Ascending aorta (tissue), 2 donors: Measurements from ENCODE around the gene AMIGO2. TPM values are rescaled to one million over a fixed set of nuclear protein-coding genes. Genes with fewer than 3 reads are reported as not detected.

Experiments used
- DNase-seq, 2 donors: peaks; one replicate each; pipeline ENCODE4 v3.0.0-alpha.2; 2019; ENCODE audit warnings: low spot score in 2 of 2
- H3K27ac ChIP-seq, 2 donors: fragments of 200-600 bp; sonication (generic); one replicate each; pipeline ENCODE4 v1.5.1; 2016 to 2017; ENCODE audit warnings: mild to moderate bottlenecking in 1 of 2
- H3K27me3 ChIP-seq: fragments of 200-600 bp; sonication (generic); one replicate; pipeline ENCODE4 v1.5.1; 2017
- H3K36me3 ChIP-seq, 2 donors: fragments of 200-600 bp; sonication (generic); one replicate each; pipeline ENCODE4 v1.5.1; 2016
- H3K4me1 ChIP-seq, 2 donors: fragments of 200-600 bp; sonication (generic); one replicate each; pipeline ENCODE4 v1.5.1; 2016 to 2017; ENCODE audit warnings: mild to moderate bottlenecking in 1 of 2
- H3K4me3 ChIP-seq, 2 donors: fragments of 200-600 bp; sonication (generic); one replicate each; pipeline ENCODE4 v1.5.1; 2016 to 2017; ENCODE audit warnings: mild to moderate bottlenecking in 1 of 2
- H3K9me3 ChIP-seq, 2 donors: fragments of 200-600 bp; sonication (generic); one replicate each; pipeline ENCODE4 v1.5.1; 2016
- intact Hi-C: fragments of 100-400 bp; cut with DNase I; formaldehyde crosslinking; loops from one replicate; pipeline ENCODE4 v1.15.1; 2023
- total RNA-seq: library from RNA; depleted of rRNA; stranded (reverse); fragments of >200 nt; gene quantifications from one replicate; pipeline ENCODE4 v1.1.0, GENCODE V29; 2016
- TF ChIP-seq, protein P1 (sequence below), 3 experiments: fragments of 200-600 bp in 2 of 3; fragments of 450-650 bp in 1 of 3; sonication (generic) in 2 of 3; IDR thresholded peaks; one replicate each; pipeline ENCODE4 v1.5.1; 2016 to 2019; ENCODE audit warnings: antibody characterized with exemption in 3 of 3, mild to moderate bottlenecking in 1 of 3, moderate library complexity in 1 of 3

Gene AMIGO2
- total RNA-seq, 1 donor from 2014 or later: 22.7 TPM

DNA sequence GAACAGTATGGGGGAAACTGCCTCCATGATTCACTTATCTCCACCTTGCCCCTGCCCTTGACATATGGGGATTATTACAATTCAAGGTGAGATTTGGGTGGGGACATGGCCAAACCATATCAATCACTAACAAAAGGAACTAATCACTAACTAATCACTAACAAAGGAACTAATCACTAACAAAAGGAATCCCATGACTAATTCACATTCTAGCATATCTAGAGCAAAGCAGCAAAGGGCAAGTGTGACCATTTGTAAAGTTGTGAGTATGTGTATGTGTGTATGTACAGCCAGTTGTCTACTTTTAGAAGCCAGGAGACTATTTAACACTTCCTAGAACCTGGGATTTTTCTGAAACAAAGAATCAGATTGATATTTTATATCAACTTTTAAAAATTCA, 31.2 kb downstream of the AMIGO2 start:
- Histone ChIP-seq H3K36me3 (no peaks in the 10 kb centered on the region), H3K9me3 (peaks cover 0 to 12% of the 10 kb centered on the region in 2 donors), H3K27ac (no peak overlapping the region), H3K4me1 (no peaks in the 10 kb centered on the region), H3K27me3 (no peaks in the 10 kb centered on the region), H3K4me3 (no peak overlapping the region)
- TF ChIP-seq, protein P1, sequence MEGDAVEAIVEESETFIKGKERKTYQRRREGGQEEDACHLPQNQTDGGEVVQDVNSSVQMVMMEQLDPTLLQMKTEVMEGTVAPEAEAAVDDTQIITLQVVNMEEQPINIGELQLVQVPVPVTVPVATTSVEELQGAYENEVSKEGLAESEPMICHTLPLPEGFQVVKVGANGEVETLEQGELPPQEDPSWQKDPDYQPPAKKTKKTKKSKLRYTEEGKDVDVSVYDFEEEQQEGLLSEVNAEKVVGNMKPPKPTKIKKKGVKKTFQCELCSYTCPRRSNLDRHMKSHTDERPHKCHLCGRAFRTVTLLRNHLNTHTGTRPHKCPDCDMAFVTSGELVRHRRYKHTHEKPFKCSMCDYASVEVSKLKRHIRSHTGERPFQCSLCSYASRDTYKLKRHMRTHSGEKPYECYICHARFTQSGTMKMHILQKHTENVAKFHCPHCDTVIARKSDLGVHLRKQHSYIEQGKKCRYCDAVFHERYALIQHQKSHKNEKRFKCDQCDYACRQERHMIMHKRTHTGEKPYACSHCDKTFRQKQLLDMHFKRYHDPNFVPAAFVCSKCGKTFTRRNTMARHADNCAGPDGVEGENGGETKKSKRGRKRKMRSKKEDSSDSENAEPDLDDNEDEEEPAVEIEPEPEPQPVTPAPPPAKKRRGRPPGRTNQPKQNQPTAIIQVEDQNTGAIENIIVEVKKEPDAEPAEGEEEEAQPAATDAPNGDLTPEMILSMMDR (IDR thresholded peaks at IDR 0.05): no peak
- no peak for DNase-seq
- intact Hi-C loops: no loop called here

DNA sequence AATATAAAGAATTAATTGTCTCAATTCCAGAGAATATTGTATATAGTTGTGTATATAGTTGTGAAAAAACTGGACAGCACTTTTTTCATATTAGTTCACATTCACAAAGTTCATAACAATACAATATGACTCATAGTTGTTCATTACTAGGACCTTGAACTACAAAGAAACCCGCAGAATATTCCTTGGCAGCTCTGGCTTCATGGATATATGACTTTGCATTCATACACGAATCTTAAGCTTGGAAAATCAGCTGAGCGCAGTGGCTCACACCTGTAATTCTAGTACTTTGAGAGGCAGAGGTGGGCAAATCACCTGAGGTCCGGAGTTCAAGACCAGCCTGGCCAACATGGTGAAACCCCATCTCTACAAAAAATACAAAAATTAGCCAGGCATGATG, 38.4 kb downstream of the AMIGO2 start:
- Histone ChIP-seq H3K4me1 (peaks cover 0 to 5% of the 10 kb centered on the region in 2 donors), H3K27me3 (no peaks in the 10 kb centered on the region), H3K4me3 (no peak overlapping the region), H3K36me3 (no peaks in the 10 kb centered on the region), H3K27ac (no peak overlapping the region), H3K9me3 (peaks cover 0 to 6% of the 10 kb centered on the region in 2 donors)
- no peak for DNase-seq
- TF ChIP-seq, protein P1 (IDR thresholded peaks at IDR 0.05): no peak
- intact Hi-C loops: no loop called here

- H3K4me3 ChIP-seq: no peak overlapping the region
- no peak for DNase-seq
- no peaks in the 10 kb centered on the region for H3K36me3 ChIP-seq
- no peaks in the 10 kb centered on the region for H3K27me3 ChIP-seq
- TF ChIP-seq, protein P1 (IDR thresholded peaks at IDR 0.05): no peak
- H3K4me1 ChIP-seq: peaks cover 0 to 5% of the 10 kb centered on the region in 2 donors
- intact Hi-C loops: loop anchor here (2.0 to 10.0 kb wide), 3 partner anchors 39 to 615 kb away; partner anchors contain the start of genes AMIGO2 and PCED1B
- no peak overlapping the region for H3K27ac ChIP-seq
- peaks cover 0 to 6% of the 10 kb centered on the region in 2 donors for H3K9me3 ChIP-seq
These were observed 40.0 kb downstream of the AMIGO2 start for GRCh38 chr12:47039756-47040155.

DNA sequence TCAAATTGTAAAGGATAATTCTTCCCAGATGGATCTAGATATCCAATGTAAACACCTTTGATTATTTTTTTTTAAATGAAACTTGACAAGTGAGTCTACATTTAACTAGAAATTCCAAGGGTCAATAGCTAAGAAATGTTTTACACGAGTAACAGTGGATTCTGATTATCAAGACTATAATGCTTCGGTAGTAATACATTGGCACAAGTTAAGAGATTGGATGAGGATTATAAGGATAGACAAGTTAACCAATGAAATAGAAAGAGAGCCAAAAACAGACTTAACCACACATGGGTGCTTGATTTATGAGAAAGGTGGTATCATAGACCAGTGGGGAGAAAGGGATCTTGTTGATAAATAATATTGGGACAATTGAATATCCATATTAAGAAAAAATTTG, 40.7 kb downstream of the AMIGO2 start:
- intact Hi-C loops: loop anchor here (2.0 to 10.0 kb wide), 3 partner anchors 40 to 616 kb away; partner anchors contain the start of genes AMIGO2 and PCED1B
- no peak overlapping the region for H3K4me3 ChIP-seq
- H3K27ac ChIP-seq: no peak overlapping the region
- H3K4me1 ChIP-seq: peaks cover 0 to 5% of the 10 kb centered on the region in 2 donors
- H3K36me3 ChIP-seq: no peaks in the 10 kb centered on the region
- TF ChIP-seq, protein P1 (IDR thresholded peaks at IDR 0.05): no peak
- peaks cover 0 to 6% of the 10 kb centered on the region in 2 donors for H3K9me3 ChIP-seq
- DNase-seq: no peak
- H3K27me3 ChIP-seq: no peaks in the 10 kb centered on the region

DNA sequence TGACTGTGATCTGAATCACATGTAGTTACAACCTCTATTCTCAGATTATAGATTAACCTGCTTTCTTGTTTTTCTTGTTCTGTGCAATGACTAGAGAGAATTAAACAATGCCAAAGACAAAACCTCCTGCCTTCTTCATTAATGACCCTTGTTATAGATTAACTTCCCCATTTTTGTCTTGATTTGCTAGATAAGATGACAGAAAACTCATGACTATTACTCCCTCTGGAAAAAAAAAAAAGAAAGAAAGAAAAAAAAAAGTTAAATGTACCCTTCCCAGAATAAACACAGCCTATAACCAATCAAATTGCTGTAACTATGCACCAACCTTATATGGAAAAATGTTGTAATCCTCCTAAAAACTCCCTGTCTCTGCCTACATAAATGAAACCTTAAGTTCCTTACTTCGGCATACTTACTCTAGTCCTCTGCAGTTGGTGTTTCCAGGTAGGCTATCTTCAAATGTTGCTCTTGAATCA, 41.5 kb downstream of the AMIGO2 start:
- no peaks in the 10 kb centered on the region for H3K36me3 ChIP-seq
- peaks cover 5% of the 10 kb centered on the region in 2 donors for H3K4me1 ChIP-seq
- H3K27me3 ChIP-seq: no peaks in the 10 kb centered on the region
- H3K4me3 ChIP-seq: no peak overlapping the region
- intact Hi-C loops: loop anchor here (2.0 to 10.0 kb wide), 3 partner anchors 40 to 616 kb away; partner anchors contain the start of genes AMIGO2 and PCED1B
- no peak overlapping the region for H3K27ac ChIP-seq
- H3K9me3 ChIP-seq: peaks cover 0 to 6% of the 10 kb centered on the region in 2 donors
- TF ChIP-seq, protein P1 (IDR thresholded peaks at IDR 0.05): no peak
- no peak for DNase-seq
